Gastroesophageal sphincter (tissue), 3 donors: ENCODE measurements around the gene RILP.

Source experiments
- EP300 ChIP-seq: sonication (generic); formaldehyde crosslinking; IDR thresholded peaks from one replicate; pipeline ENCODE4 v1.6.1; 2017; ENCODE audit warnings: antibody characterized with exemption, mild to moderate bottlenecking
- POLR2A ChIP-seq, 2 donors: fragments of 450-650 bp; IDR thresholded peaks; one replicate each; pipeline ENCODE4 v1.6.1; 2017; ENCODE audit warnings: antibody characterized with exemption in 2 of 2, mild to moderate bottlenecking in 2 of 2, moderate library complexity in 1 of 2
- POLR2AphosphoS5 ChIP-seq: sonication (generic); formaldehyde crosslinking; IDR thresholded peaks from one replicate; pipeline ENCODE4 v1.6.1; 2017; ENCODE audit warnings: antibody characterized with exemption
- TF ChIP-seq, protein P1 (sequence below), 4 experiments: fragments of 200-600 bp in 2 of 4; fragments of 450-650 bp in 2 of 4; sonication (generic) in 1 of 4; IDR thresholded peaks; one replicate each; pipeline ENCODE4 v1.5.1; 2017 to 2019; ENCODE audit warnings: antibody characterized with exemption in 4 of 4, mild to moderate bottlenecking in 2 of 4, moderate library complexity in 2 of 4

DNA sequence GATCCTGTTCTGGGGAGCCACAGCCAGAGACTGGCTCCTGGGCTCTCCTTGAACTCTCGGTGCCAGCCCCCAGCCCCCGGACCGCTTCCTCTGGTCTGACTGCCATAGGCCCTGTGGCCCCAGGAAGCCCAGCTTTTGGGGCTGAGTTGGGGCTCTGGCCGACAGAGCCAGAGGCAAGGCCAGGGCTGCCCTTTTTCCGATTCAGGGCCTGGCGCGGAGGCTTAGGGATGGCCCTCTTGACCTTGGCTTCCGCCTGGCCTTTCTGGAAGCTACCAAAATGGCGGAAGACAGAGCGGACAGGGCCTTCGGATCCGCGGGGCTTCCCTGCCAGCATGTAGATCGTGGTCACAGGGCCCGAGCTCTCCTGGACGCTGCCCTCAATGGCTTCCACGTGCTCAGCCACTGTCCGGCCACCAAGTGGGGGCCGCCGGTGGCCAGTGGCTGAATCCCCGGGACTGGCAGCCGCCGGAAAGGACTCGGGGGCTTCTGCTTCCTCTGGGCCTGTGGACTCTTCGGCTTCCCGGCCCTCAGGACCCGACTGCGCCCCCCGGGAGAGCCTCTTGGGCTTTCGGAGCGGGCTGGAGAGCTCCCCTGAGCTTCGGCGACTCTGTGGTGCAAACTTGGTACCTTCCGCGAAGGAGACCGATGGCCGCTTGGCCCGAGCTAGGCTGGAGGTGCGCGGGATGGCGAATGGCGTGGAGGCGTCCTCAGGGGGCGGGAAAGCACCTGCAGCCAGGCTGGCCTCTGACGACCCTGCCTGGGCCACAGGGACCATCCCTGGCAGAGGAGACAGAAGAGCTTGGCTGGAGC is 14.6 kb downstream of the RILP start:
- TF ChIP-seq, protein P1, sequence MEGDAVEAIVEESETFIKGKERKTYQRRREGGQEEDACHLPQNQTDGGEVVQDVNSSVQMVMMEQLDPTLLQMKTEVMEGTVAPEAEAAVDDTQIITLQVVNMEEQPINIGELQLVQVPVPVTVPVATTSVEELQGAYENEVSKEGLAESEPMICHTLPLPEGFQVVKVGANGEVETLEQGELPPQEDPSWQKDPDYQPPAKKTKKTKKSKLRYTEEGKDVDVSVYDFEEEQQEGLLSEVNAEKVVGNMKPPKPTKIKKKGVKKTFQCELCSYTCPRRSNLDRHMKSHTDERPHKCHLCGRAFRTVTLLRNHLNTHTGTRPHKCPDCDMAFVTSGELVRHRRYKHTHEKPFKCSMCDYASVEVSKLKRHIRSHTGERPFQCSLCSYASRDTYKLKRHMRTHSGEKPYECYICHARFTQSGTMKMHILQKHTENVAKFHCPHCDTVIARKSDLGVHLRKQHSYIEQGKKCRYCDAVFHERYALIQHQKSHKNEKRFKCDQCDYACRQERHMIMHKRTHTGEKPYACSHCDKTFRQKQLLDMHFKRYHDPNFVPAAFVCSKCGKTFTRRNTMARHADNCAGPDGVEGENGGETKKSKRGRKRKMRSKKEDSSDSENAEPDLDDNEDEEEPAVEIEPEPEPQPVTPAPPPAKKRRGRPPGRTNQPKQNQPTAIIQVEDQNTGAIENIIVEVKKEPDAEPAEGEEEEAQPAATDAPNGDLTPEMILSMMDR (IDR thresholded peaks at IDR 0.05): no peak
- no peak for TF ChIP-seq POLR2A (IDR thresholded peaks at IDR 0.05)
- no peak for TF ChIP-seq POLR2AphosphoS5
- no peak for TF ChIP-seq EP300
